ENCODE measurements around the gene FAAP20. TPM values are rescaled to one million over a fixed set of nuclear protein-coding genes. Genes with fewer than 3 reads are reported as not detected.

FAAP20 gene
- total and polyA plus RNA-seq, 2 of the 8 experiments (the other 6 are each of a cell fraction or from before 2014, with no cell fraction given): 58.4 to 99.8 TPM

DNA sequence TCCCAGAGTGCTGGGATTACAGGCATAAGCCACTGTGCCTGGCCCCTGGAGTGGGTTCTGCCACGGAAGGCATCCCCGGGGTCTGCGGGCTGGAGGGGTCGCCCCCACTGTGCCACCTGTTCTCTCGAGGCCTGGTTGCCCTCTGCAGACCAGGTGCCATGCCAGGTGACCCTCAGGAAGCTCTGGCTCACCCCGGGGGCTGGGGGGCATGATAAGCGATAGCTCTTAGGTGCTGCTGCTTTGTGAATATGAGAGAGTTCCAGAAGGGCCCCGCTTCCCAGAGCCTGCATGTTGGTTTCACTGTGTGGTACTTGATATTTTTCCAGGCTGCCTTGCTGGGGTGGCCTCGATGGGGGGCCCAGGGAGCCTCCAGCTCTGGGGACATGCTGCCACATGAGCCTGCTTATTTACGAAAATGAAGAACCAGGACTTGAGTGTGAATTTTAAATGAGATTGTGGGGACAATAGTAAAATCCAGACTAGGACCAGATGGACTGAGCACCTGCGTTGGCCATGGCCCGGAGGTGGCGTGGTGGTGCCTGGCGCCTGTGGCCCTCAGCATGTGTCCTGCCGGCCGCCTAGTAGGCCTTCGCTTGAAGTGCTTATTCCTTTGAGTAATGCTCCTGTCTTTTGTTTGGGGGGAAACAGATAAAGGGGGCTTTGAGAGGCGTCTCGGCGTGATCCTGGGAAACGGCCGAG lies 40.9 kb upstream of the FAAP20 start (continued):
- TF ChIP-seq SP2 (IDR thresholded peaks at IDR 0.05; ENCODE audit: low read length) (no peak), BRCA1 (IDR thresholded peaks at IDR 0.05; ENCODE audit: low read depth, low read length) (no peak), KDM1A (IDR thresholded peaks at IDR 0.05; ENCODE audit: borderline replicate concordance, low read length) (no peak), EGR1 (IDR thresholded peaks at IDR 0.05; ENCODE audit: borderline replicate concordance, low read depth, low read length) (no peak)

All from H1 (cell line).